ENCODE measurements around the gene ITSN1.
A peak's percentile ranks its signal among the peaks of the same experiment; 100 is the strongest.
"Not testable (repeated sequence)": the region's sequence is repeated elsewhere in the genome, so short reads cannot be mapped to it uniquely, and the experiment has no call there.

Gene ITSN1

DNA sequence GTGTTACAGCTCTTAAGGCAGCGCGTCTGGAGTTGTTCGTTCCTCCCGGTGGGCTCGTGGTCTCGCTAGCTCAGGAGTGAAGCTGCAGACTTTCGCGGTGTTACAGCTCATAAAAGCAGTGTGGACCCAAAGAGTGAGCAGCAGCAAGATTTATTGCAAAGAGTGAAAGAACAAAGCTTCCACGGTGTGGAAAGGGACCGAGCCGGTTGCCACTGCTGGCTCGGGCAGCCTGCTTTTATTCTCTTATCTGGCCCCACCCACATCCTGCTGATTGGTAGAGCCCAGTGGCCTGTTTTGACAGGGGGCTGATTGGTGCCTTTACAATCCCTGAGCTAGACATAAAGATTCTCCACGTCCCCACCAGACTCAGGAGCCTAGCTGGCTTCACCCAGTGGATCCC is 225.6 kb downstream of the ITSN1 start:
- DNase-seq: not testable (repeated sequence)

GRCh38 chr21:33869873-33870272 is 227.6 kb downstream of the ITSN1 start:
- peak; percentile 16 for DNase-seq

GRCh38 chr21:33870768-33871167 is 228.5 kb downstream of the ITSN1 start:
- no peak for DNase-seq

- no peak for DNase-seq
Measured at GRCh38 chr21:33871171-33871570, 228.9 kb downstream of the ITSN1 start.

DNA sequence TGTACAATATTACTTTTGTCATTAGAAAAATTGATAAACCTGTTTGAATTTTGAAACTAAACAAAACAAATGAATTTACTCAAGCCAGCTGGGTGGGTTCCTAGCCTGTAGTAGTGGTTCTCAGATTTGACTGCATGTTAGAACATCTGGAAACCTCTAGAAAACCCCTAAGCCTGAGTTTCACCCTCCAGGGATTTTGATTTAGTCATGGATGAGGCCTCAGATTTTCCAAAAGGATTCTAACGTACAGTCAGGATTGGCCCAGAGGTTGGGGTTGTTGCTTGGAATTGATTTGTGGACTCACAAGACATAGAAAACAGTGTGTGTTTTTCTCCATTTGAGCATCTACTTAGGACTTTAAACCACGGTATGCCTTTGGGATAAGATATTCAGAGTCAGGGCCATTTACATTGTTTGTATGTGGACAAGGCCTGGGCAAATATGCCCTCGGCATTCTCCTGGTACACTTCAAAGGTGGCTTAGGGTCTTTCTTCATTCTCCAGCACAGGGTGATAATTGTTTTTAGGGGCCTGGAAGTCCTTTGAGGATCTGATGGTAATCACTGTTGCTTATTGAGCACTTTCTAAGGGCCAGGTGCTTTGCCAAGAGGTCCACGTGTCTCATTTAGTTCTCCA is 230.7 kb downstream of the ITSN1 start:
- DNase-seq: no peak

GRCh38 chr21:33874161-33874560 is 231.9 kb downstream of the ITSN1 start:
- no peak for DNase-seq

GRCh38 chr21:33875026-33875695 is 232.9 kb downstream of the ITSN1 start:
- no peak for DNase-seq

DNA sequence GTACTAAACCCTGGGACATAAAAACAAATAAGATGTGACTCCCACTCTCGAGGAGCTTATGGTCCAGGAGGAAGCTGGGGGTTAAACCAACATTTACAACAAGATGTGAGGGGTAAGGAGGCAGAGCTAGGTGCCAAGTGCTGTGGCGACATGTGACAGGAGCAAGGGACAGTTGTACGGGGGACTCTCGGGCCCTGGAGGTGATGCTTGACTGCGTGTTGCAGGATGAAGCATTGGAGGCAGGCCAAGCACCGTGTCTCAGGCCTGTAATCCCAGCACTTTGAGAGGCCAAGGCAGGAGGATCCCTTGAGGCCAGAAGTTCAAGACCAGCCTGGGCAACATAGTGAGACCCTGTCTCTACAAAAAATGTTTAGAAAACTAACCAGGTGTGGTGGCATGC is 236.5 kb downstream of the ITSN1 start:
- no peak for DNase-seq

DNA sequence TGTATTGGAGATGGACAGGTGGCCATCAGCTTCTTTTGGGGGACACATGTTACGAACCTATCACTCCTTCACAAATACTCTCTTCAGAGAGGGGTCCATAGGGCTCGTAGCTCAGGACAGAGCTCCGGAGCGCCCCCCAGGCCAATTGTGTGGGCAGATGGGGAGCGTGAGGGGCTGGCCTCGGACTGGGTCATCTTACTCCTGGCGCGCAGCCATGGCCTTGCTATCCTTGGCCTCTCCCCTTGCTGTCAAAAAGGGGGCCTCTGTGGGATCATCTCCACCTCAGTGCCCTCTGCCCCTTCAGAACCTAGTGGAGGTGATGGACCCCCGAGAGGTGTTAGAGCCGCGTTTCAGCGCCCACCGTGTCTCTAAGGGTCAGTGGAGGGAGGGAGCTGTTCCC is 238.3 kb downstream of the ITSN1 start:
- DNase-seq: no peak

DNA sequence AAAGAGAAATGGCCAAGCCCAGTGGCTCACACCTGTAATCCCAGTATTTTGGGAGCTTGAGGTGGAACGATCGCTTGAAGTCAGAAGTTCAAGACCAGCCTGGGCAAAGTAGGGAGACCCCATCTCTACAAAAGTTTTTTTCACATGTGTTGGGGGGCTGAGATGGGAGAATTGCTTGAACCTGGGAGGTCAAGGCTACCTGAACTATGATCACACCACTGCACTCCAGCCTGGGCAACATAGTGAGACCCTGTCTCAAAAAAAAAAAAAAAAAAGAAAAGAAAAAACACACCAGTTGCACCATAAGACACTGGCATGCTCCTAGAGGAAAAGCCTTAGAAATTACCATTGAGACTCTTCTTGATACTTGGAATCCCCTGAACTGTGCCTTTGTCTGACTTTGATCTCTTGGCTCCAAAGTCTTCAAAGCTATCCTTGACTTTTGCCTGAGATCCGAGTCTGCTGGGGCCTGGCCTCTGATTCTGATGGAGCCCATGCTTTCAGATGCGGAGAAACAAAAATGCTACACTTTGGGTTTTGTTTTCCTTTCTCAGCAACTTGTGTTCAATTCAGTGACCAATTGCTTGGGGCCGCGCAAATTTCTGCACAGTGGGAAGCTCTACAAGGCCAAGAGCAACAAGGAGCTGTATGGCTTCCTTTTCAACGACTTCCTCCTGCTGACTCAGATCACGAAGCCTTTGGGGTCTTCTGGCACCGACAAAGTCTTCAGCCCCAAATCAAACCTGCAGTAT is 239.6 kb downstream of the ITSN1 start:
- no peak for DNase-seq

GRCh38 chr21:33883118-33883517 is 240.8 kb downstream of the ITSN1 start:
- no peak for DNase-seq

DNA sequence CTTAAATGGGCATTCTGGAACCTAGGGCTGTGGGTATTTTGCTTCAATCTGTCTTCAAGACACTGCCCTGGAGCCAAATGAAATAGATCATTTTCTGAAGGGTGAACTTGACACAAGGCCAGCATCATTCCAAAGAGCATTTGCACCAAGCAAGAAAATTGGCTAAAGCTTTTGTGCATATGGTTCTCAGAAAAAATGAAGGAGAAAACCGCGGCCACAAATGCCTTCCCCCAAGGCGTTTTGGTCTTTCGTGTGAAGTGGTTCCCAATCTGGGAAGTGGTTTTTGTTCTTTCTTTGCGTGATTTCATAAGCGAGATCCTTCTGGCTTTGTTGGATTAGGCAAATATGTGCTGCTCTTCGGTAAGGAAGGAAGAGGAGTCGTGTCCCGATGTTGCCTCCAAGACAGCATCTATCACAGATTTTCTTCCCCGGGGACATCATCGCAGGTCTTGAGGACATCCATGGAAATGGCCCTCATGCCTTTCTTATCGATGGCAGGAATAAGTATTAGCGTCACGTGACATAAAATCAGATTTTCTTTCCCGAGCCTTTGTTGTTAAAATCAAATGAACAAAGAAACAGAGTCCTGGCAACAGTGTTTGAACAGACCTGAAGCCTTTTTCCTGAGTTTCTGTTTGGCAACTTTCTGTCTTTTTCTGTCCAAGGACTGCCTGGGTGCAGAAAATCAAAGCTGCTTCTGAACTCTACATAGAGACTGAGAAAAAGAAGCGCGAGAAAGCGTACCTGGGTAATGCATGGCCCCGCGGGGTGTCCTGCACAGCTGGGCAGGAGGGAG is 242.3 kb downstream of the ITSN1 start:
- DNase-seq: no peak

GRCh38 chr21:33885172-33885514 is 242.8 kb downstream of the ITSN1 start:
- no peak for DNase-seq

- no peak for DNase-seq
Measured at GRCh38 chr21:33886321-33886720, 244.0 kb downstream of the ITSN1 start.

- no peak for DNase-seq
Measured at GRCh38 chr21:33890187-33890586, 247.9 kb downstream of the ITSN1 start.

DNA sequence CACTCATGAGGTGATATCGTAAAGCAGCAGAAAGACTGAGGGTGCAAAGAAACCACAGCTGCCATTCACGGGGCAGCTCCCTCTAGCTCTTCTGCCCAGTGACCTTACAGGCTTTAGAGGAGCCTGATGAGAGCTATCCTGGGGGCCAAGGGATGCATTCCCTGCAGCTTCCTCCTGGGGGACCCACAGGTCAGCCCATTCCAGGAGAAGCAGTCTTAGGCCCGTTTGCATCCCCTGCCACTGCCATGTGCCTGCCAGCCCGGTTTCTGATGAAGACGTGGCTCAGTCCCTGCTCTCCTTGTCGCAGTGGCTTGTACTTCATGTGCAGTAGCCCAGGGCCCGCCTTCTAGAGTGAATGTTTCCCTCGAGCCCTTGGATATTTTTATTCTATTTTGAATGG is 250.6 kb downstream of the ITSN1 start:
- DNase-seq: no peak

DNA sequence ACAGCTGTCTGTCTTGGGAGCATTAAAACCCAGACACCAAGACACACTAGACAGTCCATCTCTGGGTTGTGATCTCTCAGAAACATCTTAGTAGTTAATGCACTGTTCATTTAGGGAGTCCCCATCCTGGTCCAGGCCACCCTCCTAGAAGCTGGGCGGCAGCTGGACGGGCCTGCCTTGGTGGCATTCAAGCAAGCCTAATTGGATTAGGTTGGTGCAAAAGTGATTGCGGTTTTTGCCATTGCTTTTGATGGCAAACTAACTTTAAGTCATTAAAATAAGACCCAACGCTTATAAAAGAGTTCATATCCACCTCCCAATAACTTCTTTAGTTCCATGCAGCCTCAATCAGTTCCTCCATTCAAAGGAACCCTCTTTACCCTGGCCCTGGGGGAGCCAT is 251.6 kb downstream of the ITSN1 start:
- DNase-seq: no peak

DNA sequence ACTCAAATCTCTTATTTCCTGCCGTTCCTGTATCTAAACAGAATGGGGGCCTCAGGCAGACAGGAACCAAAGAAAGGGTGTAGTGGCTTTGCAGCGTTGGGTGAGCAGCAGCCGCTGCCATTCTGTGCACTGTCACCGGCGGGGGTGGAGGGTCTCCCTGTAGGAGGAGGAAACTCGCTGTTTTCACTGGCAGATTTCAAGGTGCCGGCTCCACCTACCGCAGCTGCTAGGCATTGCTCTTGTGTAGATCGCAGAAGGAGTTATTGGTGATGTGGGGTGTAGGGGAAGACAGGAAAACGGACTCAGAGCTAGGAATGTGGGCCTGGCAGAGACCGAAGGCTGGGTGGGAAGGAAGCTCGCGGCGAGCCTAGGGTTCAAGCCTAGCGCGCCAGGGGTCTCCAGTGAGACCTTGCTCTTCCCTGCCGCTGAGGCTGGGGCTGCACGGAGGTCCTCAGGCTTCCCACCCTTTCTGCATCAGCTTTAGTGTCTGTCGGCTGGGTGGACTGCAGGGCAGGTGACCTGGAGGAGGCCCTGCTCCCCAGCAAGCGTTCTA is 252.5 kb downstream of the ITSN1 start:
- DNase-seq: peak; percentile 96

- no peak for DNase-seq
Measured at GRCh38 chr21:33895356-33895755, 253.1 kb downstream of the ITSN1 start.

GRCh38 chr21:33896691-33897090 is 254.4 kb downstream of the ITSN1 start:
- DNase-seq: no peak

DNA sequence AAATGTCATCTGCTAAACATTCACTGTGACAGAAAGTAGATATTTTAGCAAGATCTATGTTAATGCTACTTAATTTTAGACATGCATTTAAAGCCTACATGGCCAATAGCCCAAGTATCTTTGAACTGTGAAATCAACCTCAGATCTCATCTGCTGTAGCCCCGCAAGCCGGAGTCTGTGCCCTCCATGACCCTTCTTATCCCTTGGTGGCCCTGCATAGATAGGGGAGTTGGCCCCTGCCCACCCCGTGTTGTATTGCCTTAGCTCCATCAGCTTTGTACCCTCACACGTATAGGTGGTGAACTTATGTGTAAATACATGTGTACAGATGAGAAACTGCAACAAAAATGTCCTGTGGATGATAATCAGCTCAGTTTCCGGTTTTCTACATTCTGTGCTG is 254.8 kb downstream of the ITSN1 start:
- DNase-seq: no peak

- no peak for DNase-seq
Measured at GRCh38 chr21:33897739-33898138, 255.4 kb downstream of the ITSN1 start.

- DNase-seq: no peak
Measured at GRCh38 chr21:33898586-33898985, 256.3 kb downstream of the ITSN1 start.

Measured in NCI-H69 (cell line).